ENCODE results near the gene HERC5. TPM values are rescaled to one million over a fixed set of nuclear protein-coding genes. Genes with fewer than 3 reads are reported as not detected.
"Not testable (repeated sequence)": the region's sequence is repeated elsewhere in the genome, so short reads cannot be mapped to it uniquely, and the experiment has no call there.

HERC5 gene
- total RNA-seq, 2 donors from 2014 or later, result 2.4 to 3.7 TPM

DNA sequence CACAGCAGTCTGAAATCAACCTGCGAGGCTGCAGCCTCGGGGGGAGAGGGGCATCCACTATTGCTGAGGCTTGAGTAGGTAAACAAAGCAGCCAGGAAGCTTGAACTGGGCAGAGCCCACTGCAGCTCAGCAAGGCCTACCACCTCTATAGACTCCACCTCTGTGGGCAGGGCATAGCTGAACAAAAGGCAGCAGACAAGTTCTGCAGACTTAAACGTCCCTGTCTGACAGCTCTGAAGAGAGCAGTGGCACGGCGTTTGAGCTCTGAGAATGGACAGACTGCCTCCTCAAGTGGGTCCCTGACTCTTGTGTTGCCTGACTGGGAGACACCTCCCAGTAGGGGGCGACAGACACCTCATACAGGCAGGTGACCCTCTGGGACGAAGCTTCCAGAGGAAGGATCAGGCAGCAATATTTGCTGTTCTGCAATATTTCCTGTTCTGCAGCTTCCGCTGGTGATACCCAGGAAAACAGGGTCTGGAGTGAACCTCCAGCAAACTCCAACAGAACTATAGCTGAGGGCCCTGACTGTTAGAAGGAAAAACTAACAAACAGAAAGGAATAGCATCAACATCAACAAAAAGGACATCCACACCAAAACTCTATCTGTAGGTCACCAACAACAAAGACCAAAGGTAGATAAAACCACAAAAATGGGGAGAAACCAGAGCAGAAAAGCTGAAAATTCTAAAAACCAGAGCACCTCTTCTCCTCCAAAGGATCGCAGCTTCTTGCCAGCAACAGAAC is 82.6 kb downstream of the HERC5 start:
- ATAC-seq, result not testable (repeated sequence)
- intact Hi-C loops (cut with DNase I), result loop anchor here (1.0 to 10.0 kb wide), 3 partner anchors 118 to 485 kb away; no protein-coding TSS in a partner anchor
- peak; percentile 84 for DNase-seq

DNA sequence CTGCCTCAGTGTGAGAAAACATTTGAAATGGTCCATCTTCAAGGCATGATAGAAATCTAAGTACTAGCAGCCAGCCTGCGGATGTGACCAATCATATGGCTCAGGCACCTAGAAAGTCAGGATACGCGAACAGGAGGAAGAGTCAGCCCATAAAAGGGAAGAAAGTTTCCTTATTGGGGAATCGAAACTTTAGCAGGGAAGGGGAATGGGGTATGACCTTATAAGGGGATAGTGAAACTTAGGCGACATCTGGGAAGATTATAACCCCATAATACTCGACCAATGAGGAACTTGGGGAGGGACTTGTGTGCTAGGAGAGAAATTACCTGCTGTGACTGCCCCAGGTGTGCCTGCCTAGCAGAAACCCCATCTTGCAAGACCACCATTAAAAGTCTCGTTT is 92.9 kb downstream of the HERC5 start:
- DNase-seq (no peak), ATAC-seq (no peak)
- intact Hi-C loops (cut with DNase I), result no loop called here

Other genes with a start within 250 kb of the HERC5 start
- 100 to 1,000 TPM in 1 of 2 donors, 10 to 100 TPM in 1; 61.9 to 126 TPM for gene PPM1K, start 172.6 kb upstream of the HERC5 start, total RNA-seq
- gene HERC6, start 78.3 kb upstream of the HERC5 start, total RNA-seq, result 1 to 10 TPM; 6.4 to 9.7 TPM
- 10 to 100 TPM; 53.4 to 59.5 TPM for gene PYURF, start 66.7 kb downstream of the HERC5 start, total RNA-seq
- gene HERC3, start 135.4 kb downstream of the HERC5 start, total RNA-seq, result 10 to 100 TPM; 41.9 to 45.9 TPM
- gene NAP1L5, start 240.7 kb downstream of the HERC5 start, total RNA-seq, result 10 to 100 TPM in 1 of 2 donors, 1 to 10 TPM in 1; 4.9 to 12.4 TPM